GM19099 (cell line): Measurements from ENCODE around the gene SLC16A5.

Experiments used
- POLR2A ChIP-seq: IDR thresholded peaks from 3 replicates; pipeline ENCODE4 v1.6.1; 2011; ENCODE audit warnings: low read depth; ENCODE audit not compliant: insufficient read length; ENCODE audit errors: extremely low read depth

The SLC16A5 gene

DNA sequence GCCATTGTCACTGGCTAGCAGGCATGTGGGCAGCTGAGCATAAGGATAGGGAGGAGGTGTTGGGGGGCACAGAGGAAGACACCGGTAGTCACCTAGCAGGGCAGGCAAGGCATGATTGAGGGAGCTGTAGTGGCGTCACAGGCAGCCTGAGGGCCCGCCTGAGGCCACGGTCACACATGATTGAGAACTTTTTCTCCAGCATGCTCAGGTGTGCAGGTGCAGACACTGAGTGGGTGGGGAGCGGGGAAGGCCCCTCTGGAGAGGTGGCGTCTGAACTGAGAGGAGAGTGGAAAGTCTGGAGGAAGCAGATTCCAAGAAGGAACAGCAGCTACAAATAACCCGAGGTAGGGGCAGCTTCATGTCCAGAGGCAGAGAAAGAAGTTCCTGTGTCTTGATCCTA, 11.1 kb downstream of the SLC16A5 start:
- TF ChIP-seq POLR2A, result no peak

GRCh38 chr17:75099881-75100595, 12.3 kb downstream of the SLC16A5 start:
- TF ChIP-seq POLR2A, result no peak

GRCh38 chr17:75102385-75102821, 14.6 kb downstream of the SLC16A5 start:
- TF ChIP-seq POLR2A, result no peak

DNA sequence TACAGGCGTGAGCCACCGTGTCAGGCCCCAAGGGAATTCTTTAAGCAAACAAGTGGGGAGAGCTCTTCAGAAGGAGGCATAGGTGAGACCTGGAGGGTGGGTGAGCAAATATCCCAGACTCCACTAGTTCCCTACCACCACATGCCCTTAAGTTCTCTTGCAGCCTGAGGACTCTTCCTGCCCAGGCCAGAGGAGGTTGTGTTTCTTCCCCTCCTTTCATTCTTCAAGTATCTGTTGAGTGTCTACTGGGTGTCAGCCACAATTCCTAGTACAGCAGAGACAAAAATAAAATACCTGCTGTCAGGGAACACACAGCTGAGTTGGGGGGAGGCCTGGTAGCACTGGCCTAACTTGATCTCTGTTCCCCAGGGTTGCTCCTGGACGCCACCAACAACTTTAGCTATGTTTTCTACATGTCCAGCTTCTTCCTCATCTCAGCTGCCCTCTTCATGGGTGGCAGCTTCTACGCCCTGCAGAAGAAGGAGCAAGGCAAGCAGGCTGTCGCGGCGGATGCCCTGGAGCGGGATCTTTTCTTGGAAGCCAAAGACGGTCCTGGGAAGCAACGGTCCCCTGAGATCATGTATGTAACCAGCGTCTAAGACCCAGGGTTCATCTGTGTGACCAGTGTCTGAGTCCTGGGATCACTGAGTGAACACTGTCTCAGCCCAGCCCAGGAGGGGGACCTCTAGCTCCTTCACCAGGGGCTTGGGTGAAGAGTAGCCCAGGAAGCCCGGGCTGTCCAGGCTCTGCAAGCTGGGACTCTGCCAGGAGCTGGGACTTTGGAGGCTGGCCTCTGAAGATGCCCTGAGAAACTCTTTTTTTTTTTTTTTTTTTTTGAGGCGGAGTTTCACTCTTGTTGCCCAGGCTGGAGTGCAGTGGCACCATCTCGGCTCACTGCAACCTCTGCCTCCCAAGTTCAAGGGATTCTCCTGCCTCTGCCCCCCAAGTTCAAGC, 16.1 kb downstream of the SLC16A5 start:
- TF ChIP-seq POLR2A, result no peak

- TF ChIP-seq POLR2A, result no peak
These were observed 17.6 kb downstream of the SLC16A5 start for GRCh38 chr17:75105126-75106080.

DNA sequence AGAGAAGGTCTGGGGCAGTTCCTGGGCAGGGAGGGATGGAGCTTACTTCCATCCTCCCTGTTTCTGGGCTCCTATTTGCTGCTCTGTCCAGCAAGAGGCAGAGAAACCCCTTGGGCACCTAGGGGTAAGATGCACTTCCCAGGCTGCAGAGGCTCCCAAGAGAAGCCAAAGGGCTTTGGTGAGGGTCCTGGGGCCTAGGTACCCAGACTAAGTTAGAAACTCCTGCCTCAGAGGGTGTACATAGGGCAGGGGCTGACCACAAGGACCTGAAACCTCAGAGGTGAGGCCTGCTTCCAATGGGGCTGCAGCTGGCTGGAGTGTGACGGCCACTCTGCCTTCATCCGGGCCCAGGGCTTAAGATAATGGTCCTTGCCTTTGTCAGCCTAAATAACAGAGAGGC, 20.4 kb downstream of the SLC16A5 start:
- no peak for TF ChIP-seq POLR2A

DNA sequence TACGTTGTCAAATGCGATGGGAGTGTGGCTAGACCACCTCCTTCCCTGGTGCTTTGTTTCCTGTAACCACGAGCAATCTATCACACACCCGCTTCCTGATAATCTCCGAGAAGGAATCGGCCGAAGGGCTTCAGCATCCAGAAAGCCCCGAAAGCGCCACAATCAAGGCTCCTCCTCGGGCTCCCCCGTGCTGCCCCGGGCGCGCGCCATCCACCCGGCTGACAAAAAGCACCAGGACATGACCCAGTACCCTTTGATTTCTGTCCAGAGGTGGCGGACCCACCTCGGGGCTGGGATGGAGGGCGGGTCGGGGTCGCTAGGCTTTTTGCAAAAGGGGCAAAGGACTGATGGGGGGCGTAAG, 21.3 kb downstream of the SLC16A5 start:
- no peak for TF ChIP-seq POLR2A

- TF ChIP-seq POLR2A, result peak; percentile 93
These were observed 21.9 kb downstream of the SLC16A5 start, which contains the start of gene ARMC7 for GRCh38 chr17:75109407-75110233. ARMC7 (plus strand) TSS chr17:75109969; CDS start chr17:75110289, 320 bp downstream.

GRCh38 chr17:75110234-75110937, 22.6 kb downstream of the SLC16A5 start:
- no peak for TF ChIP-seq POLR2A

DNA sequence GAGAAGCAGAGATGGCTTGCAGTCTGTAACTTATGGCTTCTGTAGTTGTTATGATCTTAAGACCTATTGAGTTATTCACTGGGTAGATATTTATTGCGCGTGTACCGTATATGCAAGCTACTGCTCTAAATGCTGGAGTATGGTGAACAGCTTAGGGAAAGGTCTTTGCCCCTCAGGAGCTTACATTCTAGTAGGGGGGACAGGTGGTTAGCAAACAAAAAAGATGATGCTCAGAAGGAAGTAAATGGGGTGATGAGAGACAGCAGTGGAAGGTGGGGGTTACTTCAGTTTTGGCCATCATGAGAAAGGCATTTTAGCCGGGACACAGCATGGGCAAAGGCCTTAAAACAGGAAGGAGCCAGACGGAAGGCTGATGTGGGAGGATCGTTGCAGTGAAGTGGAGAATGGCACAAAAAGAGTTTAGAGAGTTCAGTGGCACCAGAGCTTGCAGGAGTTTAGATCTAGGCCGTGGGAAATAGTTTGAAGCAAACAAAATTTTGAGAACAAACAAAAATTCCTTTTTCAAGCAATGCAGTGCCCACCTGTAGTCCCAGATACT, 24.1 kb downstream of the SLC16A5 start:
- TF ChIP-seq POLR2A, result no peak

- peak; percentile 49 for TF ChIP-seq POLR2A
These were observed 26.2 kb downstream of the SLC16A5 start for GRCh38 chr17:75113798-75114551.
